Neural crest cell (in vitro differentiated cells): Measurements from ENCODE around the gene MRPS9. TPM values are rescaled to one million over a fixed set of nuclear protein-coding genes. Genes with fewer than 3 reads are reported as not detected.

Experiments
- DNase-seq: peaks from one replicate; pipeline ENCODE4 v3.0.0; 2021; ENCODE audit warnings: low read depth, mixed read lengths, low spot score
- H3K27ac Mint-ChIP-seq: one replicate; pipeline ENCODE4 v1.8.0; 2021; ENCODE audit warnings: mild to moderate bottlenecking, mixed read lengths; ENCODE audit not compliant: unreplicated experiment
- H3K27me3 Mint-ChIP-seq: 2 replicates; pipeline ENCODE4 v1.8.0; 2021; ENCODE audit warnings: low read depth, mild to moderate bottlenecking, mixed read lengths
- H3K36me3 Mint-ChIP-seq: 2 replicates; pipeline ENCODE4 v1.8.0; 2021; ENCODE audit warnings: low read depth, mild to moderate bottlenecking, mixed read lengths
- H3K4me1 Mint-ChIP-seq: 2 replicates; pipeline ENCODE4 v1.8.0; 2021; ENCODE audit warnings: mixed read lengths
- H3K4me3 Mint-ChIP-seq: one replicate; pipeline ENCODE4 v1.8.0; 2021; ENCODE audit warnings: mild to moderate bottlenecking, mixed read lengths
- H3K9me3 Mint-ChIP-seq: 2 replicates; pipeline ENCODE4 v1.8.0; 2021; ENCODE audit warnings: mixed read lengths
- CTCF ChIP-seq: fragments of 200-600 bp; sonication (generic); conservative IDR thresholded peaks from 2 replicates; pipeline ENCODE4 v1.5.0; 2021; ENCODE audit warnings: antibody characterized with exemption, mild to moderate bottlenecking
- total RNA-seq: library from RNA; stranded (reverse); gene quantifications from 2 replicates; pipeline ENCODE4 v1.2.1, GENCODE V29; 2021

Gene MRPS9
- total RNA-seq, 1 donor from 2014 or later: 42.5 TPM

DNA sequence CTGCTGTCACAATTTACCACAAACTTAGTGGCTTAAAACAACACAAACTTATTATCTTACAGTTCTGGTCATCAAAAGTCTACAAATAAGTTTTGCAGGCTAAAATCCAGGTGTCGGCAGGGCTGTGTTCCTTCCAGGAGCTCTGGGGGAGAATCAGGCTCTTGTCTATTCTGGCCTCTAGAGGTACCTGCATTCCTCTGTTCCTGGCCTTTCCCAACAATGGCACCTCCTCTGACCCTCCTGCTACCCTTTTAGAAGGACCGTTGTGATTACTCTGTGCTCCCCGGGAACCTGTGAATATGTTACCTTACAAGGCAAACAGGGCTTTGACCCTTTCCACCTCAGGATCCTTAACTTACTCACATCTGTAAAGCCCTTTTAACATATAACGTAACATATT lies 98.5 kb downstream of the MRPS9 start:
- DNase-seq: no peak
- H3K4me3 Mint-ChIP-seq: no peak overlapping the region
- H3K27me3 Mint-ChIP-seq: no peaks in the 10 kb centered on the region
- no peak for TF ChIP-seq CTCF
- H3K36me3 Mint-ChIP-seq: no peaks in the 10 kb centered on the region
- H3K9me3 Mint-ChIP-seq: no peaks in the 10 kb centered on the region
- peaks cover 9% of the 10 kb centered on the region for H3K4me1 Mint-ChIP-seq
- H3K27ac Mint-ChIP-seq: no peak overlapping the region

DNA sequence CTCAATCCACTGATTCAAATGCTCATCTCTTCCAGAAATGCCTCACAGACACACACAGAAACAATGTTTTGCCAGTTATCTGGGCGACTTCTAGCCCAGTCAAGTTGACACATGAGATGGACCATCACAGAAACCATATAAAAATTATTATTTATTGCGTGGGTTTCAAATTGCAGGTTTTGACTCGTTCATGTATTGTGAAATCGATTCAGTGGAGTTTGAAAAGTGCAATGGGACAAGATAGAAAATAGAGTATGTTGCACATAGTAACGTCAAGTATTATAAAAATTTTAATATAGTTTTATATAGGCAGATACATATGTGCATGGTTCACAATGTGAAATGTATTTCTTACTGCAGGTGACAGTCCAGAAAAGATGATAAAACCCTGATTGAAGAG lies 100.8 kb downstream of the MRPS9 start:
- peaks cover 9% of the 10 kb centered on the region for H3K4me1 Mint-ChIP-seq
- no peak for TF ChIP-seq CTCF
- DNase-seq: no peak
- no peaks in the 10 kb centered on the region for H3K9me3 Mint-ChIP-seq
- no peak overlapping the region for H3K27ac Mint-ChIP-seq
- H3K4me3 Mint-ChIP-seq: no peak overlapping the region
- no peaks in the 10 kb centered on the region for H3K27me3 Mint-ChIP-seq
- H3K36me3 Mint-ChIP-seq: no peaks in the 10 kb centered on the region

DNA sequence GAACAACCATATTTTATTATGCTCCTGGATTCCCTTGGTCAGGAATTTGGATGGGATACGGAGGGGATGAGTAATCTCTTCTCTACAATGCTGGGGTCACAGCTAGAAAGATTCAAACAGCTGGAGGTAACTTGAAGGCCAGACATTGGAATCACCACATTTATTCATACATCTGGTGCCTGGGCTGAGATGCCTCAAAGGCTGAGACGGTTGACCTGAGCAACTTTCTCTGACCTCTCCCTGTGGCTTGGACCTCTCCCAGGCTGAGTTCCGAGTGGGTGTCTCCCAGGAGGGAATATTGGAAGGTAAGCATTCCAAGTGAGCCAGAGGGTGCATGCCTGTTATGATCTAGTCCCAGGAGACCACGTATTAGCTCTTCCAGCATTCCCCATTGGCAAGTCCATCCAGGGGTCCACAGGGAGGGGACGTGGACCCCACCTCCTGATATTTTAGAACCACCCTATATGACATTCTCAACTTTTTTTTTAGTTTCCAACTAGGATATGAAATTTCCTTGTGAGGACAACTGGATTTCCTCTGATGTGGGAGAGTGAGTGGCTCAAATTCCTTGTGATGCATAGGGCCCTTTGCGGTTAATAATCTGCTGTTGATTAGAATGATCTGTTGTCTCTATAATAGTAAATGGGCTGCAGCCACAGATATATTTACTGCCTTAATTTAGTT lies 101.8 kb downstream of the MRPS9 start:
- no peaks in the 10 kb centered on the region for H3K27me3 Mint-ChIP-seq
- peaks cover 13% of the 10 kb centered on the region for H3K4me1 Mint-ChIP-seq
- no peak overlapping the region for H3K4me3 Mint-ChIP-seq
- no peak for DNase-seq
- no peaks in the 10 kb centered on the region for H3K9me3 Mint-ChIP-seq
- TF ChIP-seq CTCF: no peak
- no peaks in the 10 kb centered on the region for H3K36me3 Mint-ChIP-seq
- no peak overlapping the region for H3K27ac Mint-ChIP-seq

DNA sequence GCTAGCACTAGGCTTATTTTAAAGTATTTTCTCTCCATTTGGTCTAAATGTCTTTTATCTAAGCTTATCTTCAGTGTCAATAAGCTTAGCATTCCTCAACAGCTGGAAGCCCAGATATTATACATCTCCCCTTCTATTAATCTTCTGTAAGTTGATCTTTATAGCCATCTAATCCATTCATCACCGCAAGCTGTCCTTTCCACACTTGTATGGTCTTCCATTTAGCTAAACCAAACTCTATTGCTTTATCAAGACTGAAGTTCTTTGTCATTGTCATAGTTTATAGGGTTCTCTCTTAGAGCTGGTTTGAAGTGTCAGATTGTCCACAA lies 102.3 kb downstream of the MRPS9 start:
- DNase-seq: no peak
- no peak overlapping the region for H3K4me3 Mint-ChIP-seq
- H3K9me3 Mint-ChIP-seq: no peaks in the 10 kb centered on the region
- no peak for TF ChIP-seq CTCF
- no peaks in the 10 kb centered on the region for H3K36me3 Mint-ChIP-seq
- H3K27ac Mint-ChIP-seq: no peak overlapping the region
- H3K27me3 Mint-ChIP-seq: no peaks in the 10 kb centered on the region
- H3K4me1 Mint-ChIP-seq: peaks cover 18% of the 10 kb centered on the region

DNA sequence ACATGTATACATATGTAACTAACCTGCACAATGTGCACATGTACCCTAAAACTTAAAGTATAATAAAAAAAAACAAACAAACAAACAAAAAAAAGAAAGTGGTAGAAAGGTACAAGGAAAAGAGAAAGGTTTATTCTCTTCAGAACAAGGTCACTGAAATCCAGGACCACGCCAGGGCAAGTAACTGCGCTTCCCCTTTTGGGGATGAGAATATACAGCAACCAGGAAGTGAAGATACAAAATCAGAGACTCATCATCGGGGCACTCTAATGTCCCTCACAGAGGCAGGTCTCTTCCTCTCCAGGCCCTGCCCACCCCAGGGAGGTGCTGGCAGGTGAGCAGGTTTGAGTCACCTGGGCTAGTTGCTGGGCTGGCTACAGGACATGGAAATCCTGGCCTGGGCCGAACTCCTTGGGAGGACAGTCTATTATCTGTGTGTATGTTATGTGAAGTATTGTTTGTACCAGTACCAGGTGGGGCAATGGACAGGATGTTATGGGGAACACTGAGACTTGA lies 103.3 kb downstream of the MRPS9 start:
- H3K27ac Mint-ChIP-seq: no peak overlapping the region
- H3K9me3 Mint-ChIP-seq: no peaks in the 10 kb centered on the region
- no peaks in the 10 kb centered on the region for H3K27me3 Mint-ChIP-seq
- H3K4me1 Mint-ChIP-seq: peaks cover 10% of the 10 kb centered on the region
- no peaks in the 10 kb centered on the region for H3K36me3 Mint-ChIP-seq
- no peak for TF ChIP-seq CTCF
- no peak for DNase-seq
- peak overlapping the region; percentile 88 for H3K4me3 Mint-ChIP-seq
